Measurements from ENCODE around the gene ASB2.

The ASB2 gene

GRCh38 chr14:93980456-93981201 is 4.3 kb upstream of the ASB2 start:
- Histone ChIP-seq H3K4me1 (ENCODE audit: insufficient read depth, low read length) (peaks cover 17% of the 10 kb centered on the region; the same call in 1 of the 2 replicates), H3K36me3 (ENCODE audit: insufficient read depth, low read length) (no peaks in the 10 kb centered on the region), H3K9me3 (ENCODE audit: control insufficient read depth, insufficient read depth, low read length) (no peaks in the 10 kb centered on the region), H3K9ac (ENCODE audit: low read depth, low read length) (no peak overlapping the region)

- peaks cover 8% of the 10 kb centered on the region; the same call in 1 of the 2 replicates for H3K4me1 ChIP-seq (ENCODE audit: insufficient read depth, low read length)
- H3K9me3 ChIP-seq (ENCODE audit: control insufficient read depth, insufficient read depth, low read length), result no peaks in the 10 kb centered on the region
- H3K36me3 ChIP-seq (ENCODE audit: insufficient read depth, low read length), result no peaks in the 10 kb centered on the region
- no peak overlapping the region for H3K9ac ChIP-seq (ENCODE audit: low read depth, low read length)
Observed at GRCh38 chr14:93978735-93979134, 2.4 kb upstream of the ASB2 start.

- Histone ChIP-seq H3K4me1 (ENCODE audit: insufficient read depth, low read length) (peaks cover 8% of the 10 kb centered on the region; the same call in 1 of the 2 replicates), H3K9ac (ENCODE audit: low read depth, low read length) (no peak overlapping the region)
Observed at GRCh38 chr14:93977790-93978581, 1.6 kb upstream of the ASB2 start.

GRCh38 chr14:93977171-93977570 is 801 bp upstream of the ASB2 start:
- Histone ChIP-seq H3K4me1 (ENCODE audit: insufficient read depth, low read length) (peaks cover 8% of the 10 kb centered on the region; the same call in 1 of the 2 replicates), H3K36me3 (ENCODE audit: insufficient read depth, low read length) (no peaks in the 10 kb centered on the region), H3K9me3 (ENCODE audit: control insufficient read depth, insufficient read depth, low read length) (no peaks in the 10 kb centered on the region), H3K9ac (ENCODE audit: low read depth, low read length) (no peak overlapping the region)

More at GRCh38 chr14:93977790-93978581, 1.6 kb upstream of the ASB2 start:
- no peaks in the 10 kb centered on the region for H3K9me3 ChIP-seq (ENCODE audit: control insufficient read depth, insufficient read depth, low read length)
- no peaks in the 10 kb centered on the region for H3K36me3 ChIP-seq (ENCODE audit: insufficient read depth, low read length)

GRCh38 chr14:93975791-93976476 is 436 bp downstream of the ASB2 start:
- Histone ChIP-seq H3K4me1 (ENCODE audit: insufficient read depth, low read length) (0 out of 2 replicates have a peak, but pooled peaks cover 8% of the 10 kb centered on the region), H3K36me3 (ENCODE audit: insufficient read depth, low read length) (no peaks in the 10 kb centered on the region), H3K9me3 (ENCODE audit: control insufficient read depth, insufficient read depth, low read length) (no peaks in the 10 kb centered on the region), H3K9ac (ENCODE audit: low read depth, low read length) (no peak overlapping the region)

- H3K36me3 ChIP-seq (ENCODE audit: insufficient read depth, low read length), result no peaks in the 10 kb centered on the region
- H3K4me1 ChIP-seq (ENCODE audit: insufficient read depth, low read length), result 0 out of 2 replicates have a peak, but pooled peaks cover 8% of the 10 kb centered on the region
- no peak overlapping the region for H3K9ac ChIP-seq (ENCODE audit: low read depth, low read length)
- H3K9me3 ChIP-seq (ENCODE audit: control insufficient read depth, insufficient read depth, low read length), result no peaks in the 10 kb centered on the region
Observed at GRCh38 chr14:93974833-93975232, 1.5 kb downstream of the ASB2 start.

- H3K36me3 ChIP-seq (ENCODE audit: insufficient read depth, low read length), result no peaks in the 10 kb centered on the region
- 0 out of 2 replicates have a peak, but pooled peaks cover 8% of the 10 kb centered on the region for H3K4me1 ChIP-seq (ENCODE audit: insufficient read depth, low read length)
- H3K9ac ChIP-seq (ENCODE audit: low read depth, low read length), result no peak overlapping the region
- no peaks in the 10 kb centered on the region for H3K9me3 ChIP-seq (ENCODE audit: control insufficient read depth, insufficient read depth, low read length)
Observed at GRCh38 chr14:93974299-93974698, 2.1 kb downstream of the ASB2 start.

- 0 out of 2 replicates have a peak, but pooled peaks cover 8% of the 10 kb centered on the region for H3K4me1 ChIP-seq (ENCODE audit: insufficient read depth, low read length)
- H3K9ac ChIP-seq (ENCODE audit: low read depth, low read length), result no peak overlapping the region
Observed at GRCh38 chr14:93973607-93974006, 2.8 kb downstream of the ASB2 start.

GRCh38 chr14:93972618-93973205 is 3.7 kb downstream of the ASB2 start:
- Histone ChIP-seq H3K36me3 (ENCODE audit: insufficient read depth, low read length) (no peaks in the 10 kb centered on the region), H3K9ac (ENCODE audit: low read depth, low read length) (no peak overlapping the region), H3K9me3 (ENCODE audit: control insufficient read depth, insufficient read depth, low read length) (no peaks in the 10 kb centered on the region), H3K4me1 (ENCODE audit: insufficient read depth, low read length) (0 out of 2 replicates have a peak, but pooled peaks cover 8% of the 10 kb centered on the region)

More at GRCh38 chr14:93973607-93974006, 2.8 kb downstream of the ASB2 start:
- Histone ChIP-seq H3K9me3 (ENCODE audit: control insufficient read depth, insufficient read depth, low read length) (no peaks in the 10 kb centered on the region), H3K36me3 (ENCODE audit: insufficient read depth, low read length) (no peaks in the 10 kb centered on the region)

GRCh38 chr14:93971635-93972027 is 4.7 kb downstream of the ASB2 start:
- Histone ChIP-seq H3K9me3 (ENCODE audit: control insufficient read depth, insufficient read depth, low read length) (no peaks in the 10 kb centered on the region), H3K36me3 (ENCODE audit: insufficient read depth, low read length) (no peaks in the 10 kb centered on the region), H3K4me1 (ENCODE audit: insufficient read depth, low read length) (0 out of 2 replicates have a peak, but pooled peaks cover 8% of the 10 kb centered on the region), H3K9ac (ENCODE audit: low read depth, low read length) (no peak overlapping the region)

- Histone ChIP-seq H3K36me3 (ENCODE audit: insufficient read depth, low read length) (no peaks in the 10 kb centered on the region), H3K9ac (ENCODE audit: low read depth, low read length) (no peak overlapping the region), H3K9me3 (ENCODE audit: control insufficient read depth, insufficient read depth, low read length) (no peaks in the 10 kb centered on the region), H3K4me1 (ENCODE audit: insufficient read depth, low read length) (0 out of 2 replicates have a peak, but pooled peaks cover 3% of the 10 kb centered on the region)
Observed at GRCh38 chr14:93970965-93971634, 5.3 kb downstream of the ASB2 start.

- no peaks in the 10 kb centered on the region for H3K4me1 ChIP-seq (ENCODE audit: insufficient read depth, low read length)
- no peaks in the 10 kb centered on the region for H3K36me3 ChIP-seq (ENCODE audit: insufficient read depth, low read length)
- H3K9me3 ChIP-seq (ENCODE audit: control insufficient read depth, insufficient read depth, low read length), result no peaks in the 10 kb centered on the region
- no peak overlapping the region for H3K9ac ChIP-seq (ENCODE audit: low read depth, low read length)
Observed at GRCh38 chr14:93970585-93970964, 5.8 kb downstream of the ASB2 start.

- H3K36me3 ChIP-seq (ENCODE audit: insufficient read depth, low read length), result no peaks in the 10 kb centered on the region
- no peaks in the 10 kb centered on the region for H3K4me1 ChIP-seq (ENCODE audit: insufficient read depth, low read length)
- no peak overlapping the region for H3K9ac ChIP-seq (ENCODE audit: low read depth, low read length)
- no peaks in the 10 kb centered on the region for H3K9me3 ChIP-seq (ENCODE audit: control insufficient read depth, insufficient read depth, low read length)
Observed at GRCh38 chr14:93969082-93969828, 7.1 kb downstream of the ASB2 start.

All from ES-I3 (cell line).